ENCODE results near the gene PERCC1.

The PERCC1 gene

DNA sequence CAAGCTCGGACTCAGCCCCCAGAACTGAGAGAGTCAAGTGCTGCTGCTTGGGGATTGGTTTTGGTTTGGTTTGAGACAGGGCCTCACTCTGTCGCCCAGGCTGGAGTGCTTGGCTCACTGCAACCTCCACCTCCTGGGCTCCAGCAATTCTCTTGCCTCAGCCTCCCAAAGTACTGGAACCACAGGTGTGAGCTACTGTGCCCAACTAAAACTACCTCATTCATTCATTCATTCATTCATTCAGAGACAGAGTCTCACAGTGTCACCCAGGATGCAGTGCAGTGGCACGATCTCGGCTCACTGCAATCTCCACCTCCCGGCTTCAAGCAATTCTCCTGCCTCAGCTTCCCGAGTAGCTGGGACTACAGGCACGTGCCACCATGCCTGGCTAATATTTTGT is 41.1 kb upstream of the PERCC1 start:
- Histone ChIP-seq H3K27me3 (ENCODE audit: insufficient read depth, low read depth, severe bottlenecking) (no peaks in the 10 kb centered on the region), H3K36me3 (peaks cover 25% of the 10 kb centered on the region), H3K4me3 (ENCODE audit: low read depth, low read length) (no peak overlapping the region), H3K27ac (no peak overlapping the region), H3K9me3 (ENCODE audit: severe bottlenecking) (no peaks in the 10 kb centered on the region)
- DNase-seq, result no peak
- TF ChIP-seq, protein P1, sequence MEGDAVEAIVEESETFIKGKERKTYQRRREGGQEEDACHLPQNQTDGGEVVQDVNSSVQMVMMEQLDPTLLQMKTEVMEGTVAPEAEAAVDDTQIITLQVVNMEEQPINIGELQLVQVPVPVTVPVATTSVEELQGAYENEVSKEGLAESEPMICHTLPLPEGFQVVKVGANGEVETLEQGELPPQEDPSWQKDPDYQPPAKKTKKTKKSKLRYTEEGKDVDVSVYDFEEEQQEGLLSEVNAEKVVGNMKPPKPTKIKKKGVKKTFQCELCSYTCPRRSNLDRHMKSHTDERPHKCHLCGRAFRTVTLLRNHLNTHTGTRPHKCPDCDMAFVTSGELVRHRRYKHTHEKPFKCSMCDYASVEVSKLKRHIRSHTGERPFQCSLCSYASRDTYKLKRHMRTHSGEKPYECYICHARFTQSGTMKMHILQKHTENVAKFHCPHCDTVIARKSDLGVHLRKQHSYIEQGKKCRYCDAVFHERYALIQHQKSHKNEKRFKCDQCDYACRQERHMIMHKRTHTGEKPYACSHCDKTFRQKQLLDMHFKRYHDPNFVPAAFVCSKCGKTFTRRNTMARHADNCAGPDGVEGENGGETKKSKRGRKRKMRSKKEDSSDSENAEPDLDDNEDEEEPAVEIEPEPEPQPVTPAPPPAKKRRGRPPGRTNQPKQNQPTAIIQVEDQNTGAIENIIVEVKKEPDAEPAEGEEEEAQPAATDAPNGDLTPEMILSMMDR (IDR thresholded peaks at IDR 0.05; ENCODE audit: low read depth, low read length), result no peak

DNA sequence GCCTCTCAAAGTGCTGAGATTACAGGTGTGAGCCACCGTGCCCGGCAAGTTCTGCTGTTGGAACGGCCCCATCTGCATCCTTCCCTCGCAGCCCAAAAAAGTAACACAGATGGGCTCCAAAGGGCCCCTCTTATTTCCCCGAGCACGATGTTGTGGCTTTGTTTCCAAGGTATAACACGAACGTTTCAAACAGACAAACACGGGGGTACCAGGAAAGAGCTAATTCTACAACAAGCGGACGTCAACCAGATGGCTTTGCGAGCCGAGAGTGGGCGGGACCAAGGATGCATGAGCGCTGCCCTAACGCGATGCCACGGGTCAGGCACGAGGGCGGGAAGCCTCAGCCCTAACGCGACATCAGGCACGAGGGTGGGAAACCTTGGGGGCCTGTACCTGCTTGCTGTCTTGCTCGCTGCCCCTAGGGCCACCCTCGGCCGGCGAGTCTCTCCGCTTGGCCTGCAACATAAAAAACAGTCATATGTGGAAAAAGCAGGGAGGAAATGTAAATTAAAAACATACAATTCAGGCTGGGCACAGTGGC is 40.6 kb upstream of the PERCC1 start:
- Histone ChIP-seq H3K4me3 (ENCODE audit: low read depth, low read length) (no peak overlapping the region), H3K36me3 (peaks cover 25% of the 10 kb centered on the region), H3K27me3 (ENCODE audit: insufficient read depth, low read depth, severe bottlenecking) (no peaks in the 10 kb centered on the region), H3K9me3 (ENCODE audit: severe bottlenecking) (no peaks in the 10 kb centered on the region), H3K27ac (no peak overlapping the region)
- TF ChIP-seq, protein P1 (IDR thresholded peaks at IDR 0.05; ENCODE audit: low read depth, low read length), result no peak
- DNase-seq, result no peak

DNA sequence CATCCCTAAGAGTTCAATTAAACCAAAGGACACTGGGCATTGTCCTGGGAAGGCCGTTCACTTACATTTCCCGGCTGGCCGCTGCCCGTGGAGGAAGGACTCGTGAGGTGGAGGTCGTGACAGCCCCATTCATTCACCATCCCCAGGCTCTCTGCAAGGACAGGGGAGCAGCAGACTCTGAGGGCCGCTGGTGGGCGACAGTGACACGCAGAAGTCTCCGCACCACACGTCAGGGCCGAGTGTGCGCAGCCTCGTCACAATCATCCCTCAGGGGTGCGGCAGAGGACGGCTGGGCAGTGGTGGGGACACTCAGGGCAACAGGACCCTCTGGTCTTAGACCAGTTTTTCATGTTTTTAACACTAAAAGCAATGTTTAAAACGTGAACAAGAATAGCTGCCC is 38.1 kb upstream of the PERCC1 start:
- Histone ChIP-seq H3K36me3 (peaks cover 25% of the 10 kb centered on the region), H3K27me3 (ENCODE audit: insufficient read depth, low read depth, severe bottlenecking) (no peaks in the 10 kb centered on the region), H3K4me3 (ENCODE audit: low read depth, low read length) (no peak overlapping the region), H3K27ac (no peak overlapping the region), H3K9me3 (ENCODE audit: severe bottlenecking) (no peaks in the 10 kb centered on the region)
- no peak for DNase-seq
- TF ChIP-seq, protein P1 (IDR thresholded peaks at IDR 0.05; ENCODE audit: low read depth, low read length), result no peak

DNA sequence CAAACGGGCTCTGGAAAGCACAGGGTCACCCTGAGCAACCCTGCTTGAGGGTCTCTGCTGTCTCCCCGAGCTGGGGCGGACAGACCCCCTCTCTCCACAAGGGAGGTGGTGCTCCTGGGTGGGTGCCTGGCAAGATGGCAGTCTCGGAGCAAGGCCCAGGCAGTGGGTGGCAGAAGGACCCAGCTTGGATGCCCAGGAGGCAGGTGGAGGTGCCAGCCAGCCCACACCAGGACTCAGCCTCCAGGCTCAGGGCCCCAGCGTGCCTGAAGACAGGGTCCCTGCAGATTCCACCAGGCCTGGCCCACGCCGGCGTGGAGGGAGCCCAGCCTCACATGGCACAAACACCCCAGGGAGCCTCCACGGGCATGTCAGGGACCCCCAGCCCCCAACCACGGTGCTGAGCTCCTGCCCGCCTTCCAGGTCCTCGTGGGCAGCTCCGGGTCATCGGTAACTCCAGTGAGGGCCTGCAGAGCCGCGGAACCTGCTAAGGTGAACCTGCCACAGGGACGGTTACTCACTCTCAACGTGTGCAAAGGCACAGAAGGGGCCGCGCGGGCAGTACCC is 37.2 kb upstream of the PERCC1 start:
- H3K4me3 ChIP-seq (ENCODE audit: low read depth, low read length), result no peak overlapping the region
- TF ChIP-seq, protein P1 (IDR thresholded peaks at IDR 0.05; ENCODE audit: low read depth, low read length), result no peak
- DNase-seq, result no peak
- peaks cover 25% of the 10 kb centered on the region for H3K36me3 ChIP-seq
- no peaks in the 10 kb centered on the region for H3K27me3 ChIP-seq (ENCODE audit: insufficient read depth, low read depth, severe bottlenecking)
- H3K27ac ChIP-seq, result no peak overlapping the region
- H3K9me3 ChIP-seq (ENCODE audit: severe bottlenecking), result no peaks in the 10 kb centered on the region

DNA sequence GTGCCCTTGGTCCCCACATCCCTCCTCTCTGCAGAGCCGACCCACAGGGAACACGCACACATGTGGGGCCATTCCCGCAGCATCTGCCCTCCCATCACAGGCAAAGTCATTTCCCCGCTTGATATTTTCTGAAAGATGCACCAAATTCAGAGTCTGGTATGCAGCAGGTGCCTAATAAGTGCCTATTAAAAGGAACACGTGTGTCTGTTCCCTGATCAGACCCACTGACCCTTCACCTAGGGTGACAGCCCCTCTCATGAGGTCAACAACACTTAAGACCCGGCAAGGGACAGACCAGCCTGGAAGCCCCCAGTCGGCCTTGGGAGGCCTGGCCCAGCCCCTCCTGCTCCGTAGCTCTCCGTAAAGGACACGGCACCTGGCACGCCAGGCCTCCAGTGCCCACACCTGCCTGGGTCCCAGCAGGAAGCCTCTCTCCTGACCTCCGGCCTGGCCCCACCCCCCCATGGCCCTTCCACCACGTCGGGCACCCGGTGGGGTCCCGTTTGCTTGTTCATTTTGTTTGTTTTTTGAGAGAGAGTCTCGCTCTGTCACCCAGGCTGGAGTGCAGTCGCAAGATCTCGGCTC is 36.4 kb upstream of the PERCC1 start:
- TF ChIP-seq, protein P1 (IDR thresholded peaks at IDR 0.05; ENCODE audit: low read depth, low read length), result no peak
- Histone ChIP-seq H3K27me3 (ENCODE audit: insufficient read depth, low read depth, severe bottlenecking) (no peaks in the 10 kb centered on the region), H3K36me3 (peaks cover 25% of the 10 kb centered on the region), H3K9me3 (ENCODE audit: severe bottlenecking) (no peaks in the 10 kb centered on the region), H3K4me3 (ENCODE audit: low read depth, low read length) (no peak overlapping the region), H3K27ac (no peak overlapping the region)
- no peak for DNase-seq
